ENCODE results near the gene MDH2.
"Not testable (repeated sequence)": the region's sequence is repeated elsewhere in the genome, so short reads cannot be mapped to it uniquely, and the experiment has no call there.

MDH2 gene

GRCh38 chr7:76114742-76115141 lies 66.8 kb downstream of the MDH2 start:
- DNase-seq, result not testable (repeated sequence)

Measured in DMS79 treated with DMSO at 0.1 percent for 48 hours (cell line).